Measurements from ENCODE around the gene ITIH1.

ITIH1 gene

DNA sequence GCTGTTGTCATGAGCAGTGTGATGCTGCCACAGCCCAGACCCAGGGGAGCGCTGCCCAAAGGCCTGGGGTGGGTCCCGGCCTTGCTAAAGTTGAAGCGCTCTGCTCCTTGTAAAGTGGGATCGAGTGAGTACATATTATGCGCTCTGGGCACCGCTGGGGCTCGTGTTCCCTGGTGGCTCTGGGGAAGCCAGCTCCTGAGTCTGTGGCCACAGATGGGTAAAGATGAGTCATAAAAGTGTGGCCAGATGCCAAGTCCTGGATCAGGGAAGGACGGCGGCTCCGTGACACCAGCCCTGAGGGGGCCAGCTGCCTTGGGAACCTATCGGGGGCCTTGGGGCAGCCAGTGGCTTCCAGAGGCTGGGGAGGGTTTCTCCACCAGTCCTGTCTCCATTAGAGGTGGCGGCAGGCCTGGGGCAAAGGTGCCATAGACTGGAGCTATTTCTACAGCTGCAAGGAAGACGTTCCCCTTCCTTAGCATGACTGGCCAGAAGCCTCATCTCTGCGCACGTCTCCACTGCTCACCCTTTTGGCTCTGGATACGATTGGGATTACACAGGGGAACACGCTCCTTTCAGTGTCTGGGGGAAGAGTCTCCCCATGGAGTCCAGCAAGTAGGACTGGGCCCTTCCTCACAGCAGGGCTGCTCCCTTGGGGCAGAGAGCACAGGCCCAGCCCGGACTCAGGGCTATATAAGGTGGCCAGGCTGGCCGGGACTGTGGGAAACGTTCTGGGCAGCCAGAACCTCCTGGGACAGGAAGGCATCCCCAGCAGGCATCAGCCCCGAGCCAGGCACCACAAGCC, 54.3 kb downstream of the ITIH1 start:
- TF ChIP-seq, protein P1, sequence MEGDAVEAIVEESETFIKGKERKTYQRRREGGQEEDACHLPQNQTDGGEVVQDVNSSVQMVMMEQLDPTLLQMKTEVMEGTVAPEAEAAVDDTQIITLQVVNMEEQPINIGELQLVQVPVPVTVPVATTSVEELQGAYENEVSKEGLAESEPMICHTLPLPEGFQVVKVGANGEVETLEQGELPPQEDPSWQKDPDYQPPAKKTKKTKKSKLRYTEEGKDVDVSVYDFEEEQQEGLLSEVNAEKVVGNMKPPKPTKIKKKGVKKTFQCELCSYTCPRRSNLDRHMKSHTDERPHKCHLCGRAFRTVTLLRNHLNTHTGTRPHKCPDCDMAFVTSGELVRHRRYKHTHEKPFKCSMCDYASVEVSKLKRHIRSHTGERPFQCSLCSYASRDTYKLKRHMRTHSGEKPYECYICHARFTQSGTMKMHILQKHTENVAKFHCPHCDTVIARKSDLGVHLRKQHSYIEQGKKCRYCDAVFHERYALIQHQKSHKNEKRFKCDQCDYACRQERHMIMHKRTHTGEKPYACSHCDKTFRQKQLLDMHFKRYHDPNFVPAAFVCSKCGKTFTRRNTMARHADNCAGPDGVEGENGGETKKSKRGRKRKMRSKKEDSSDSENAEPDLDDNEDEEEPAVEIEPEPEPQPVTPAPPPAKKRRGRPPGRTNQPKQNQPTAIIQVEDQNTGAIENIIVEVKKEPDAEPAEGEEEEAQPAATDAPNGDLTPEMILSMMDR (conservative IDR thresholded peaks at IDR 0.05; ENCODE audit: low read depth, low read length): no peak
- no peak overlapping the region for H3K4me3 ChIP-seq (ENCODE audit: low read depth, low read length)
- peak; percentile 63 for DNase-seq (ENCODE audit: low read depth)

GRCh38 chr3:52833202-52833601, 55.8 kb downstream of the ITIH1 start:
- no peak for DNase-seq (ENCODE audit: low read depth)
- TF ChIP-seq, protein P1 (conservative IDR thresholded peaks at IDR 0.05; ENCODE audit: low read depth, low read length): no peak
- H3K4me3 ChIP-seq (ENCODE audit: low read depth, low read length): no peak overlapping the region

DNA sequence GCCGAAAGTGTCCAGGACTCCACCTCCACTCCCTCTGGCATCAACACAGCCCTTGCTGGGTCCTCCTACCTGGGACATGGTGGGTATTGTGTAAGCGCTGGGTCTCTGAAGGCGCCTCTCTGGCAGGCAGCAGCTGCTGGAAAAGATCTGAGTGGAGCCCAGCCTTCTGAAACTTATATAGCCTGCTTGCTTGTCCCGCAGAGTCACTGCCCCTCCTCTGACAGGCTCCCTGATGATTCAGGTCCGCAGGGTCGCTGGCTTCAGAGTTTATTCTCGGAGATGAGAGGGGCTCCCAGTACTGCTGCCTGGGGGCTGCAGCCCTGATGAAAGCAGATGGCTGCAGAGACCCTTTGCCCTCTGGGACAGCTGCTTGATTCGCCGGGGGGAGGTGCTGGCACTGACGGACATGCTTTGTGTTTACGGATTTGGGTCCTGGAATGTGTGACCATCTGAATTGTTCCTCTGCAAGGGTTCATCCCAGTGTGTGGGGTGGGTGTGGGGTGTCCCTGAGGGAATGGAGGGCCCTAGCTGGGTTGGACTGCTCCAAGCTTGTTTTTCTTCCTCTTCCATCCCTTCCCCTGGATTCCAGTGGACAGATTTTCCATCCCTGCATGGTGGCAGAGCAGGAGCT, 57.6 kb downstream of the ITIH1 start, which contains the start of gene MUSTN1:
Gene MUSTN1, minus strand, starts transcription at position 149 of the 631 bp plus-strand sequence. Its CDS starts 71 bp downstream, at position 78.
- H3K4me3 ChIP-seq (ENCODE audit: low read depth, low read length): no peak within 1 kb of the TSS
- TF ChIP-seq, protein P1 (conservative IDR thresholded peaks at IDR 0.05; ENCODE audit: low read depth, low read length): no peak
- peak; percentile 55 for DNase-seq (ENCODE audit: low read depth)

DNA sequence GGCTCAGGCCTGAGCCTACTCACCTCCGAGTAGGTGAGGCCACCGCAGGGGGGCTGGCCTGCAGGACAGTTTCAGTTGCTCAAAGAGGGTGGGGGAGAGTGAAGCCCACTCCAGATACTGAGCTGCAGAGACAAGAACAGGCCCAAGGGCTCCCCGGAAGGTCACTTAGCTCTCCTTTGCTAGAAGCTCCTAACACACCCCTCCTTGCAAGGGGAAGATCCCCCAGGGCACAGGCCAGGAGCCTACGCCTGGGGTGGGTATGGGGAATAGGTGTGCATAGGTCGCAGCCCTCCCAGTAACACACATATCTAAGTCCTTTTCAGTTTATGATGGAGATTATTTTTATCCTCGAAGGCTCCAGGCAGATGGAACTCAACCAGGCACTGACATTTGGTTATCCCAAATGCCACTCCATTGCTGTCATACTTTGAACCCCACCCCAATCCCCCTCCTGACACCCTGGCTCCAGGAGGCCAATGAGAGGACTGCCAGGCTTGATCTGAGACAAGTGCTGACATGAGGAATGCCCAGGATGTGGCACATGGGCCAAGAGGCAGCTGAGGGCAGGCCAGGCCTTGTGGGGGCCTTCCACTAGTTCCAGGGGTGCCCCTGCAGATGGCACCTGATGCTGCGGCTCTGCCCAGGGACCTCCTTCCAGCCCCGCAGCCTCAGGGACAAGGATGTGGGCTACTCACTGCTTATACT, 58.5 kb downstream of the ITIH1 start:
- H3K4me3 ChIP-seq (ENCODE audit: low read depth, low read length): no peak overlapping the region
- TF ChIP-seq, protein P1 (conservative IDR thresholded peaks at IDR 0.05; ENCODE audit: low read depth, low read length): no peak
- DNase-seq (ENCODE audit: low read depth): no peak

- no peak overlapping the region for H3K4me3 ChIP-seq (ENCODE audit: low read depth, low read length)
- DNase-seq (ENCODE audit: low read depth): no peak
- TF ChIP-seq, protein P1 (conservative IDR thresholded peaks at IDR 0.05; ENCODE audit: low read depth, low read length): no peak
These were observed 59.1 kb downstream of the ITIH1 start for GRCh38 chr3:52836471-52836845.

GRCh38 chr3:52836986-52837385, 59.6 kb downstream of the ITIH1 start:
- H3K4me3 ChIP-seq (ENCODE audit: low read depth, low read length): no peak overlapping the region
- no peak for DNase-seq (ENCODE audit: low read depth)
- TF ChIP-seq, protein P1 (conservative IDR thresholded peaks at IDR 0.05; ENCODE audit: low read depth, low read length): no peak

Measured in choroid plexus epithelial cell (primary cell).